GM12878 (cell line): Measurements from ENCODE around the gene PRUNE1. TPM values are rescaled to one million over a fixed set of nuclear protein-coding genes. Genes with fewer than 3 reads are reported as not detected.
A peak's percentile ranks its signal among the peaks of the same experiment; 100 is the strongest.

Experiments
- EGR1 ChIP-seq, 2 experiments: IDR thresholded peaks; 1 replicate in 1 of 2; 2 replicates in 1 of 2; pipeline ENCODE4 v1.6.1; 2011 to 2012; ENCODE audit warnings: low read depth in 2 of 2, low read length in 2 of 2, borderline replicate concordance in 1 of 2, mild to moderate bottlenecking in 1 of 2, moderate library complexity in 1 of 2
- KDM1A ChIP-seq: fragments of 200-600 bp; sonication (generic); IDR thresholded peaks from 2 replicates; pipeline ENCODE4 v1.6.1; 2016; ENCODE audit warnings: borderline replicate concordance
- NFIC ChIP-seq: IDR thresholded peaks from 2 replicates; pipeline ENCODE4 v1.6.1; 2012; ENCODE audit warnings: low read depth, mild to moderate bottlenecking, inconsistent platforms, low read length, moderate library complexity
- PKNOX1 ChIP-seq: fragments of 450-650 bp; IDR thresholded peaks from 2 replicates; pipeline ENCODE4 v1.6.1; 2016; ENCODE audit warnings: mild to moderate bottlenecking
- PRDM15 ChIP-seq: fragments of 450-650 bp; formaldehyde crosslinking; IDR thresholded peaks from 2 replicates; pipeline ENCODE4 v1.4.0; 2020; ENCODE audit warnings: mild to moderate bottlenecking, moderate library complexity
- SREBF1 ChIP-seq: IDR thresholded peaks from 2 replicates; pipeline ENCODE4 v1.6.1; 2012; ENCODE audit warnings: mild to moderate bottlenecking, low read length
- SREBF2 ChIP-seq: IDR thresholded peaks from 2 replicates; pipeline ENCODE4 v1.6.1; 2012; ENCODE audit warnings: mild to moderate bottlenecking, low read length
- STAT3 ChIP-seq: IDR thresholded peaks from 2 replicates; pipeline ENCODE4 v1.6.1; 2011; ENCODE audit warnings: low read depth, low read length, improper control_type of control experiment
- polyA plus RNA-seq, 11 experiments: library from polyadenylated mRNA; depleted of rRNA in 4 of 11; unstranded in 6 of 11; stranded (reverse) in 5 of 11; fragments of >200 nt; fragmentation: Nextera tagmentation in 4 of 11; fragmentation: Illumina TruSeq in 1 of 11; extraction: Ambion mirVana in 4 of 11; extraction: Trizol in 1 of 11; gene quantifications; 1 replicate in 1 of 11; 2 replicates in 10 of 11; pipeline versions ENCODE4 v1.2.1 to v1.2.3, GENCODE V29; 2011 to 2016; ENCODE audit warnings: inconsistent platforms in 2 of 11, missing spikeins in 2 of 11, low read depth in 1 of 11
- total RNA-seq, 4 experiments: library from RNA; depleted of rRNA in 3 of 4; stranded (reverse); fragments of >200 nt in 3 of 4; fragmentation: Illumina TruSeq in 1 of 4; extraction: Trizol in 1 of 4; gene quantifications; 2 replicates each; pipeline versions ENCODE4 v1.2.1 to v1.2.3, GENCODE V29; 2013 to 2021
- TF ChIP-seq, protein P1 (sequence below): IDR thresholded peaks from 2 replicates; pipeline ENCODE4 v1.6.1; 2011; ENCODE audit warnings: mild to moderate bottlenecking, low read depth, low read length, moderate library complexity; ENCODE audit not compliant: insufficient replicate concordance
- TF ChIP-seq, protein P2 (sequence below): fragments of 450-650 bp; IDR thresholded peaks from 2 replicates; pipeline ENCODE4 v1.6.1; 2018; ENCODE audit warnings: mild to moderate bottlenecking, low read depth, moderate library complexity; ENCODE audit not compliant: partially characterized antibody

Gene PRUNE1
- total and polyA plus RNA-seq, 10 of the 15 experiments (the other 5 are each of a cell fraction or from before 2014, with no cell fraction given), result 4.7 to 24.5 (median 12.4) TPM

DNA sequence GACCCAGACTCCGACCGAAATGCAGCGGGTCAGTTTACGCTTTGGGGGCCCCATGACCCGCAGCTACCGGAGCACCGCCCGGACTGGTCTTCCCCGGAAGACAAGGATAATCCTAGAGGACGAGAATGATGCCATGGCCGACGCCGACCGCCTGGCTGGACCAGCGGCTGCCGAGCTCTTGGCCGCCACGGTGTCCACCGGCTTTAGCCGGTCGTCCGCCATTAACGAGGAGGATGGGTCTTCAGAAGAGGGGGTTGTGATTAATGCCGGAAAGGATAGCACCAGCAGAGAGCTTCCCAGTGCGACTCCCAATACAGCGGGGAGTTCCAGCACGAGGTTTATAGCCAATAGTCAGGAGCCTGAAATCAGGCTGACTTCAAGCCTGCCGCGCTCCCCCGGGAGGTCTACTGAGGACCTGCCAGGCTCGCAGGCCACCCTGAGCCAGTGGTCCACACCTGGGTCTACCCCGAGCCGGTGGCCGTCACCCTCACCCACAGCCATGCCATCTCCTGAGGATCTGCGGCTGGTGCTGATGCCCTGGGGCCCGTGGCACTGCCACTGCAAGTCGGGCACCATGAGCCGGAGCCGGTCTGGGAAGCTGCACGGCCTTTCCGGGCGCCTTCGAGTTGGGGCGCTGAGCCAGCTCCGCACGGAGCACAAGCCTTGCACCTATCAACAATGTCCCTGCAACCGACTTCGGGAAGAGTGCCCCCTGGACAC is 39.8 kb downstream of the PRUNE1 start (continued):
- TF ChIP-seq PRDM15 (CRISPR knock-in tag) (no peak), SREBF1 (no peak), NFIC (no peak), SREBF2 (no peak), STAT3 (no peak), PKNOX1 (no peak), KDM1A (no peak), EGR1 (IDR thresholded peaks at IDR 0.05; ENCODE audit: borderline replicate concordance in 1 of 2, low read depth in 2 of 2, low read length in 2 of 2) (0 out of 3 replicates have a peak, but pooled peaks of 1 of the 2 experiments have one; percentile 10)
- TF ChIP-seq, protein P1, sequence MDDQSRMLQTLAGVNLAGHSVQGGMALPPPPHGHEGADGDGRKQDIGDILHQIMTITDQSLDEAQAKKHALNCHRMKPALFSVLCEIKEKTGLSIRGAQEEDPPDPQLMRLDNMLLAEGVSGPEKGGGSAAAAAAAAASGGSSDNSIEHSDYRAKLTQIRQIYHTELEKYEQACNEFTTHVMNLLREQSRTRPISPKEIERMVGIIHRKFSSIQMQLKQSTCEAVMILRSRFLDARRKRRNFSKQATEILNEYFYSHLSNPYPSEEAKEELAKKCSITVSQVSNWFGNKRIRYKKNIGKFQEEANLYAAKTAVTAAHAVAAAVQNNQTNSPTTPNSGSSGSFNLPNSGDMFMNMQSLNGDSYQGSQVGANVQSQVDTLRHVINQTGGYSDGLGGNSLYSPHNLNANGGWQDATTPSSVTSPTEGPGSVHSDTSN, result no peak
- TF ChIP-seq, protein P2, sequence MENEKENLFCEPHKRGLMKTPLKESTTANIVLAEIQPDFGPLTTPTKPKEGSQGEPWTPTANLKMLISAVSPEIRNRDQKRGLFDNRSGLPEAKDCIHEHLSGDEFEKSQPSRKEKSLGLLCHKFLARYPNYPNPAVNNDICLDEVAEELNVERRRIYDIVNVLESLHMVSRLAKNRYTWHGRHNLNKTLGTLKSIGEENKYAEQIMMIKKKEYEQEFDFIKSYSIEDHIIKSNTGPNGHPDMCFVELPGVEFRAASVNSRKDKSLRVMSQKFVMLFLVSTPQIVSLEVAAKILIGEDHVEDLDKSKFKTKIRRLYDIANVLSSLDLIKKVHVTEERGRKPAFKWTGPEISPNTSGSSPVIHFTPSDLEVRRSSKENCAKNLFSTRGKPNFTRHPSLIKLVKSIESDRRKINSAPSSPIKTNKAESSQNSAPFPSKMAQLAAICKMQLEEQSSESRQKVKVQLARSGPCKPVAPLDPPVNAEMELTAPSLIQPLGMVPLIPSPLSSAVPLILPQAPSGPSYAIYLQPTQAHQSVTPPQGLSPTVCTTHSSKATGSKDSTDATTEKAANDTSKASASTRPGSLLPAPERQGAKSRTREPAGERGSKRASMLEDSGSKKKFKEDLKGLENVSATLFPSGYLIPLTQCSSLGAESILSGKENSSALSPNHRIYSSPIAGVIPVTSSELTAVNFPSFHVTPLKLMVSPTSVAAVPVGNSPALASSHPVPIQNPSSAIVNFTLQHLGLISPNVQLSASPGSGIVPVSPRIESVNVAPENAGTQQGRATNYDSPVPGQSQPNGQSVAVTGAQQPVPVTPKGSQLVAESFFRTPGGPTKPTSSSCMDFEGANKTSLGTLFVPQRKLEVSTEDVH, result no peak
